ENCODE measurements around the gene PKIG. TPM values are rescaled to one million over a fixed set of nuclear protein-coding genes. Genes with fewer than 3 reads are reported as not detected.
A peak's percentile ranks its signal among the peaks of the same experiment; 100 is the strongest.
"Not testable (repeated sequence)": the region's sequence is repeated elsewhere in the genome, so short reads cannot be mapped to it uniquely, and the experiment has no call there.

Gene PKIG
- total RNA-seq, 2 experiments from 2014 or later = 2.9 to 4.1 TPM

GRCh38 chr20:44552568-44552949 is 29.8 kb upstream of the PKIG start:
- no peaks in the 10 kb centered on the region for H3K9me3 Mint-ChIP-seq
- H3K4me3 Mint-ChIP-seq = no peak overlapping the region
- peaks cover 16% of the 10 kb centered on the region for H3K4me1 Mint-ChIP-seq (ENCODE audit: low read depth)
- DNase-seq = no peak
- no peaks in the 10 kb centered on the region for H3K27me3 Mint-ChIP-seq
- ChIA-PET CTCF (interaction anchor here (1.0 kb wide), 1 partner anchor 31 kb away, joined by 3 read pairs; no protein-coding TSS in a partner anchor), POLR2A (no interaction called here)
- no peaks in the 10 kb centered on the region for H3K36me3 Mint-ChIP-seq
- intact Hi-C loops (cut with micrococcal nuclease) = loop anchor here (2.0 to 5.0 kb wide), 3 partner anchors 24 to 55 kb away; partner anchors contain the start of gene SERINC3
- peak overlapping the region; percentile 65 for H3K27ac Mint-ChIP-seq

DNA sequence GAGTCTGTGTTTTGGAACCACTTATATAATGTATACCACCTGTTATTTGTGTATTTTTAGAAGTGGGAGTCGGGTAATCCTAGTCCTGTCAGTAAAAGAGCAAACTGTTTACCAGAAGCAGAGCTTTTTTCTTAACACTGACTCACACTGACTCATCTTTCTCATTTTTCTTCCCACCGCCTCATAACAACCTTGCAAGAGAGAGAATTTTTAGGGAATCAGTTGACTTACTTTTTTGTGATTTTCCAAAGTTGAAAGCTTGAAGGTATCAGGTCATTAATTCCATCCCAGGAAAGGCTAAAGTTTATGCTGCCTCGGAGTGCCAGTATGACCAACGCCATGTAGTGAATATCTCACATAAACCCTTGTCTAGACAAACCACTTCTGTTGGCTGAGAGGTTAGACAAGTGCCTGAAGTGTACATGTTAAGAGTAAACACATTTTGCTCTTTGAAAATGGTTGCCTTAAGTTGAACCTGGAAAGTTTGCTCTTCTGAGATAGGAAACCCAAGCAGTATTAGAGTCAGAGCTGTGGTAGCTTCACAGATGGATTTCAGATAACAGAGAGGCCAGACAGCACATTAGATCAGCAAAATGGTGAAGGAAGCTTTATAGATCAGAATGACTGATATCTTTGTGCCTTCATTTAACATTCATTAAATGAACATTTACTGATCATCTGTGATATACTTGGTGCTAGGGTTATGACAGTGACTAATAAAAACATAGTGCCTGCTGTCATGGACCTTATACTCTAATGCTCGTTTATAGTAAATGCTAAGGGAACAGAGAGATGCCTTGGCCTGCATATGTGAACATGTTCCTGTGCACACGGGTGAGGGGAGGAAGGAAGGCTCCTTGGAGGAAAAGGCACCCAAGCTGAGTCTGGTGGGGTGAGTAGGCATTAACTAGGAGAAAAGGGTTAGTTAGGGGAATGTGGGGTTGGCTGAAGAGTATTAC is 29.1 kb upstream of the PKIG start:
- ChIA-PET POLR2A (interaction anchor here (1.1 kb wide), 1 partner anchor 78 kb away, joined by 3 read pairs; no protein-coding TSS in a partner anchor), CTCF (interaction anchor here (1.0 kb wide), 1 partner anchor 32 kb away, joined by 3 read pairs; no protein-coding TSS in a partner anchor)
- Mint-ChIP-seq H3K27me3 (no peaks in the 10 kb centered on the region), H3K27ac (peak overlapping the region; percentile 65), H3K4me3 (no peak overlapping the region), H3K9me3 (no peaks in the 10 kb centered on the region), H3K36me3 (no peaks in the 10 kb centered on the region), H3K4me1 (ENCODE audit: low read depth) (peaks cover 16% of the 10 kb centered on the region)
- no peak for DNase-seq
- intact Hi-C loops (cut with micrococcal nuclease) = loop anchor here (2.0 to 5.0 kb wide), 3 partner anchors 24 to 56 kb away; partner anchors contain the start of gene SERINC3

DNA sequence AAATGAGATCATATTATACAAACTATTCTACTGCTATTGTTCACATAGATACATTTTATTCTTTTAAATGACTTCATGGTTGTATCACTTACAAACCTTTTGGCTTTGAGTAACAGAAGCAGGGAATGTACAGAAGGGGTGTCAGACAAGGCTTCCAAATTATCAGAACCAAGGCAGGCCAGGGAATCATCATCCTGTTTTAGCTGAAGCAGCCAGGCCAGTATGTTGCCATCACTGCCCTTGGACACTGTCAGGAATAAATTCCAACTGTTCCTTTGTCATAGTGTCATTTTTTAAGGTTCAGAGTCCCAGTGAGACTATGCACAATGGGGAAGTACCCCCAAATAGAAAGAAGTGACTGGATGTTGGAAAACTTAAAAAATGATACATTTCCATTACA is 23.1 kb upstream of the PKIG start:
- Mint-ChIP-seq H3K4me1 (ENCODE audit: low read depth) (no peaks in the 10 kb centered on the region), H3K36me3 (no peaks in the 10 kb centered on the region), H3K27ac (no peak overlapping the region), H3K4me3 (no peak overlapping the region), H3K27me3 (peaks cover 2% of the 10 kb centered on the region), H3K9me3 (no peaks in the 10 kb centered on the region)
- ChIA-PET CTCF (no interaction called here), POLR2A (no interaction called here)
- intact Hi-C loops (cut with micrococcal nuclease) = no loop called here
- DNase-seq = no peak

DNA sequence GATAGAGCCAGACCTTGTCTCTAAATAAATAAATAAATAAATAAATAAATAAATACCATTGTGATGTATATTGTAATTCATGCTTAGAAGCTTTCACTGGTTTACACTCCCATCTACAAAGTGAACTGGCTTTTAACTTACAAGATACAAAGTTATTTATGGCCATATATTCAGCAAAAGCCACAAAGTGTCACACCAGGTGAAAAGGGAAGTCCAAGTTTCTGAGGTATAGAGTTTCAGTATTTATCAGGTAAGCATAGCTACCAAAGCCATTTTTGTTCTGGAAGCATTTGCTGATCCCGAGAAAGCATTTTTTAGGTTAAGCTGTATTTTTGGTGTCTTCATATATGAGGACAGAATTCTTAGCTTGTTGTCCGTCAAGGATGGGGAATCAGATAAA is 22.1 kb upstream of the PKIG start:
- ChIA-PET CTCF (interaction anchor here (0.7 kb wide), 1 partner anchor 209 kb away, joined by 4 read pairs; no protein-coding TSS in a partner anchor), POLR2A (no interaction called here)
- intact Hi-C loops (cut with micrococcal nuclease) = no loop called here
- no peak overlapping the region for H3K27ac Mint-ChIP-seq
- DNase-seq = no peak
- H3K4me3 Mint-ChIP-seq = no peak overlapping the region
- no peaks in the 10 kb centered on the region for H3K36me3 Mint-ChIP-seq
- H3K9me3 Mint-ChIP-seq = no peaks in the 10 kb centered on the region
- H3K4me1 Mint-ChIP-seq (ENCODE audit: low read depth) = no peaks in the 10 kb centered on the region
- H3K27me3 Mint-ChIP-seq = peaks cover 2% of the 10 kb centered on the region

GRCh38 chr20:44560818-44561217 is 21.6 kb upstream of the PKIG start:
- DNase-seq; H3K27ac Mint-ChIP-seq; H3K4me3 Mint-ChIP-seq; intact Hi-C loops (cut with micrococcal nuclease); H3K36me3 Mint-ChIP-seq; CTCF ChIA-PET; POLR2A ChIA-PET; H3K27me3 Mint-ChIP-seq; H3K4me1 Mint-ChIP-seq (ENCODE audit: low read depth); H3K9me3 Mint-ChIP-seq: not testable (repeated sequence)

DNA sequence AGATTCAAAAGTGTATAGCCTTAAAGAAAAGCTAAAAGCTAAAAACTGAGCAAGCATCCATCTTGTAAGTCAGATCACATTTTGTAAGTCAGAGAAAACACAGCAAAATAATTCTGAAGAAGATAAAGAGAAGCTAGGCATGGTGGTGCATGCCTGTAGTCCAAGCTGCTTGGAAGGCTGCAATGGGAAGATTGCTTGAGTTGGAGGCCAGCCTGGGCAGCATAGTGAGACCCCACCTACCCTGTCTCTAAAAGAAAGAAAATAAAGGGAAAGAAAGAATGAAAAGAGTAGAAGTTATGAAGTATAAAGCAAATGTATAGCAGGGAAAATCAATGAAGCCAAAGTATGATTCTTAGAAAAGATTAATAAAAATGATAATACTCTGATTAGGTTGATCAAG is 20.5 kb upstream of the PKIG start:
- Mint-ChIP-seq H3K27ac (no peak overlapping the region), H3K4me3 (no peak overlapping the region), H3K27me3 (peaks cover 2% of the 10 kb centered on the region), H3K36me3 (no peaks in the 10 kb centered on the region), H3K9me3 (no peaks in the 10 kb centered on the region), H3K4me1 (ENCODE audit: low read depth) (no peaks in the 10 kb centered on the region)
- POLR2A ChIA-PET = no interaction called here
- CTCF ChIA-PET = interaction anchor here (1.5 kb wide), 1 partner anchor 48 kb away, joined by 4 read pairs; no protein-coding TSS in a partner anchor
- intact Hi-C loops (cut with micrococcal nuclease) = no loop called here
- no peak for DNase-seq

GRCh38 chr20:44566018-44566417 is 16.4 kb upstream of the PKIG start:
- POLR2A ChIA-PET = no interaction called here
- Mint-ChIP-seq H3K27ac (no peak overlapping the region), H3K4me3 (no peak overlapping the region), H3K36me3 (no peaks in the 10 kb centered on the region), H3K9me3 (no peaks in the 10 kb centered on the region), H3K4me1 (ENCODE audit: low read depth) (no peaks in the 10 kb centered on the region), H3K27me3 (no peaks in the 10 kb centered on the region)
- intact Hi-C loops (cut with micrococcal nuclease) = no loop called here
- CTCF ChIA-PET = no interaction called here
- DNase-seq = no peak

GRCh38 chr20:44566811-44567210 is 15.6 kb upstream of the PKIG start:
- ChIA-PET CTCF (interaction anchor here (1.2 kb wide), 1 partner anchor 44 kb away, joined by 6 read pairs; no protein-coding TSS in a partner anchor), POLR2A (no interaction called here)
- intact Hi-C loops (cut with micrococcal nuclease) = no loop called here
- H3K4me3 Mint-ChIP-seq = no peak overlapping the region
- no peak overlapping the region for H3K27ac Mint-ChIP-seq
- H3K4me1 Mint-ChIP-seq (ENCODE audit: low read depth) = peaks cover 2% of the 10 kb centered on the region
- no peaks in the 10 kb centered on the region for H3K9me3 Mint-ChIP-seq
- no peak for DNase-seq
- H3K36me3 Mint-ChIP-seq = no peaks in the 10 kb centered on the region
- no peaks in the 10 kb centered on the region for H3K27me3 Mint-ChIP-seq

GRCh38 chr20:44570367-44570766 is 12.0 kb upstream of the PKIG start:
- Mint-ChIP-seq H3K27ac (no peak overlapping the region), H3K9me3 (no peaks in the 10 kb centered on the region), H3K27me3 (no peaks in the 10 kb centered on the region), H3K36me3 (no peaks in the 10 kb centered on the region), H3K4me1 (ENCODE audit: low read depth) (peaks cover 2% of the 10 kb centered on the region), H3K4me3 (no peak overlapping the region)
- no peak for DNase-seq
- intact Hi-C loops (cut with micrococcal nuclease) = no loop called here
- ChIA-PET POLR2A (interaction anchor here (0.6 kb wide), 1 partner anchor 98 kb away, joined by 3 read pairs; no protein-coding TSS in a partner anchor), CTCF (no interaction called here)

GRCh38 chr20:44571362-44571988 is 10.9 kb upstream of the PKIG start:
- POLR2A ChIA-PET = no interaction called here
- no peaks in the 10 kb centered on the region for H3K36me3 Mint-ChIP-seq
- intact Hi-C loops (cut with micrococcal nuclease) = no loop called here
- H3K4me1 Mint-ChIP-seq (ENCODE audit: low read depth) = peaks cover 8% of the 10 kb centered on the region
- no peak overlapping the region for H3K4me3 Mint-ChIP-seq
- DNase-seq = no peak
- no peak overlapping the region for H3K27ac Mint-ChIP-seq
- CTCF ChIA-PET = interaction anchor here (0.6 kb wide), 1 partner anchor 455 kb away, joined by 4 read pairs; no protein-coding TSS in a partner anchor
- H3K9me3 Mint-ChIP-seq = no peaks in the 10 kb centered on the region
- no peaks in the 10 kb centered on the region for H3K27me3 Mint-ChIP-seq

GRCh38 chr20:44572551-44573500 is 9.6 kb upstream of the PKIG start:
- H3K4me3 Mint-ChIP-seq = no peak overlapping the region
- H3K27ac Mint-ChIP-seq = no peak overlapping the region
- DNase-seq = no peak
- H3K36me3 Mint-ChIP-seq = no peaks in the 10 kb centered on the region
- intact Hi-C loops (cut with micrococcal nuclease) = no loop called here
- H3K27me3 Mint-ChIP-seq = no peaks in the 10 kb centered on the region
- peaks cover 16% of the 10 kb centered on the region for H3K4me1 Mint-ChIP-seq (ENCODE audit: low read depth)
- CTCF ChIA-PET = no interaction called here
- POLR2A ChIA-PET = no interaction called here
- H3K9me3 Mint-ChIP-seq = no peaks in the 10 kb centered on the region

DNA sequence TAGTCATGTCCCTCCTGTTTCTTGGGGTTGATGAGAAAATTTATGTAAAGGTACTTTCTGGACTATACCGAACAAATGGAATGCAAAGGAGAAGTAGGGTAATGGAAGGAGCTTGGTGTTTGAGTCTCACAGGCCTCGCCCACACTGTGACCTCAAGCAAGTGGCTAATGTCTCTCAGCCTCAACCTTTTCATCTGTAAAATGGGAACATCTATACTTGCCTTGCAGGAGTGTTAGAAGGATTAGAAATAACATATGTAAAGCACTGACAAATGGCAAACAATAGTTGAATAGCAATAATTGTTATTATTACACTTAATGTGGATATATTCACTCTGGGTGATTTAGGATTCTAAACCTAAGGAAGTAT is 8.9 kb upstream of the PKIG start:
- no peak overlapping the region for H3K27ac Mint-ChIP-seq
- peaks cover 16% of the 10 kb centered on the region for H3K4me1 Mint-ChIP-seq (ENCODE audit: low read depth)
- no peak overlapping the region for H3K4me3 Mint-ChIP-seq

More for the DNA sequence above, 8.9 kb upstream of the PKIG start:
- Mint-ChIP-seq H3K9me3 (no peaks in the 10 kb centered on the region), H3K36me3 (no peaks in the 10 kb centered on the region), H3K27me3 (no peaks in the 10 kb centered on the region)
- ChIA-PET POLR2A (no interaction called here), CTCF (no interaction called here)
- DNase-seq = no peak
- intact Hi-C loops (cut with micrococcal nuclease) = no loop called here

Measured in activated CD4-positive, alpha-beta memory T cell treated with anti-CD3 and anti-CD28 coated beads for 36 hours (primary cell).